Neuronal stem cell (in vitro differentiated cells): ENCODE data around the gene SLC13A4.

ENCODE experiments used
- DNase-seq: peaks from one replicate; pipeline ENCODE4 v3.0.0-alpha.2; 2013; ENCODE audit warnings: low spot score
- H2AFZ ChIP-seq: one replicate; pipeline ENCODE4 v1.6.1; 2013; ENCODE audit warnings: mild to moderate bottlenecking, low read length, inconsistent platforms
- H2AK5ac ChIP-seq: 2 replicates; pipeline ENCODE4 v1.6.1; 2013; ENCODE audit warnings: low read depth, mild to moderate bottlenecking, inconsistent platforms, low read length, moderate library complexity, mixed read lengths
- H2BK120ac ChIP-seq: 2 replicates; pipeline ENCODE4 v1.6.1; 2013; ENCODE audit warnings: low read depth, mild to moderate bottlenecking, inconsistent platforms, low read length, moderate library complexity, mixed read lengths
- H2BK12ac ChIP-seq: one replicate; pipeline ENCODE4 v1.6.1; 2013; ENCODE audit warnings: low read length, inconsistent platforms
- H2BK15ac ChIP-seq: 2 replicates; pipeline ENCODE4 v1.6.1; 2013; ENCODE audit warnings: mild to moderate bottlenecking, low read length, inconsistent platforms, mixed read lengths
- H2BK5ac ChIP-seq: one replicate; pipeline ENCODE4 v1.6.1; 2013; ENCODE audit warnings: inconsistent platforms, mild to moderate bottlenecking, low read length, moderate library complexity
- H3K14ac ChIP-seq: one replicate; pipeline ENCODE4 v1.6.1; 2013; ENCODE audit warnings: low read length, inconsistent platforms
- H3K18ac ChIP-seq: 2 replicates; pipeline ENCODE4 v1.6.1; 2013; ENCODE audit warnings: low read length, inconsistent platforms
- H3K23ac ChIP-seq: 2 replicates; pipeline ENCODE4 v1.6.1; 2013; ENCODE audit warnings: low read depth, mild to moderate bottlenecking, mixed read lengths, low read length, inconsistent platforms; ENCODE audit not compliant: poor library complexity
- H3K27ac ChIP-seq: replicated peaks from 3 replicates; pipeline ENCODE4 v1.5.1; 2013; ENCODE audit warnings: low read length, inconsistent platforms
- H3K27me3 ChIP-seq, 3 experiments: 2 replicates each; pipeline ENCODE4 v1.6.1; 2013; ENCODE audit warnings: low read length in 3 of 3, mild to moderate bottlenecking in 2 of 3, inconsistent platforms in 1 of 3, low read depth in 1 of 3, mixed read lengths in 1 of 3, moderate library complexity in 1 of 3; ENCODE audit not compliant: control insufficient read depth in 3 of 3, insufficient read depth in 3 of 3
- H3K36me3 ChIP-seq, 2 donors: replicated peaks in 1 of 2; 2 replicates each; pipeline ENCODE4 v1.6.1; 2013; ENCODE audit warnings: low read length in 2 of 2; ENCODE audit not compliant: control insufficient read depth in 2 of 2, insufficient read depth in 2 of 2
- H3K4ac ChIP-seq: 2 replicates; pipeline ENCODE4 v1.6.1; 2013; ENCODE audit warnings: inconsistent platforms, mild to moderate bottlenecking, low read length, moderate library complexity
- H3K4me1 ChIP-seq, 2 donors: 1 replicate in 1 of 2; 2 replicates in 1 of 2; pipeline ENCODE4 v1.6.1; 2013; ENCODE audit warnings: low read length in 2 of 2, low read depth in 1 of 2; ENCODE audit not compliant: control insufficient read depth in 2 of 2, insufficient read depth in 1 of 2
- H3K4me2 ChIP-seq: one replicate; pipeline ENCODE4 v1.6.1; 2013; ENCODE audit warnings: mild to moderate bottlenecking, low read length, inconsistent platforms; ENCODE audit not compliant: insufficient read depth, poor library complexity, severe bottlenecking
- H3K4me3 ChIP-seq, 2 donors: 2 replicates each; pipeline ENCODE4 v1.5.1; 2013; ENCODE audit warnings: low read length in 2 of 2, mild to moderate bottlenecking in 2 of 2, inconsistent platforms in 1 of 2, moderate library complexity in 1 of 2
- H3K79me1 ChIP-seq: one replicate; pipeline ENCODE4 v1.6.1; 2013; ENCODE audit warnings: low read depth, mild to moderate bottlenecking, inconsistent platforms, low read length, moderate library complexity
- H3K9ac ChIP-seq: one replicate; pipeline ENCODE4 v1.6.1; 2013; ENCODE audit warnings: mild to moderate bottlenecking, low read depth, low read length, inconsistent platforms; ENCODE audit not compliant: poor library complexity
- H3K9me3 ChIP-seq, 2 donors: replicated peaks in 1 of 2; 2 replicates each; pipeline versions ENCODE3 to v1.6.1; 2013; ENCODE audit warnings: low read length in 2 of 2, mild to moderate bottlenecking in 2 of 2, inconsistent platforms in 1 of 2, low read depth in 1 of 2, mixed read lengths in 1 of 2, moderate library complexity in 1 of 2; ENCODE audit not compliant: control insufficient read depth in 2 of 2, insufficient read depth in 1 of 2
- H4K8ac ChIP-seq: one replicate; pipeline ENCODE4 v1.6.1; 2013; ENCODE audit warnings: low read depth, mild to moderate bottlenecking, inconsistent platforms, low read length, moderate library complexity
- H4K91ac ChIP-seq: one replicate; pipeline ENCODE4 v1.6.1; 2013; ENCODE audit warnings: low read length, low read depth, mild to moderate bottlenecking, inconsistent platforms; ENCODE audit not compliant: poor library complexity
- WGBS, 2 donors: extraction: QIAGEN DNeasy Blood & Tissue Kit; methylation state at CpG; one replicate each; pipeline ENCODE4 v1.1.7; 2013; ENCODE audit warnings: missing lambda C conversion rate in 2 of 2, mixed read lengths in 1 of 2; ENCODE audit not compliant: insufficient read length in 2 of 2, insufficient replicate concordance in 1 of 2; ENCODE audit errors: extremely low coverage in 2 of 2; 5-methylcytosine and 5-hydroxymethylcytosine counted together

SLC13A4 gene

GRCh38 chr7:135659159-135659846 lies 68.7 kb downstream of the SLC13A4 start:
- Histone ChIP-seq H3K4ac (no peak overlapping the region), H2BK120ac (no peak overlapping the region), H3K9me3 (no peaks in the 10 kb centered on the region), H4K91ac (no peak overlapping the region), H2BK15ac (no peak overlapping the region), H3K79me1 (peaks cover 5% of the 10 kb centered on the region), H2BK12ac (no peak overlapping the region), H3K9ac (no peak overlapping the region), H3K27me3 (no peaks in the 10 kb centered on the region), H4K8ac (no peak overlapping the region), H3K4me2 (no peak overlapping the region), H3K23ac (no peak overlapping the region), H2AK5ac (no peak overlapping the region), H3K4me1 (peaks cover 4 to 6% of the 10 kb centered on the region in 2 donors), H2BK5ac (no peak overlapping the region), H2AFZ (peak overlapping the region; percentile 79), H3K27ac (no peak overlapping the region), H3K14ac (no peak overlapping the region), H3K18ac (no peak overlapping the region), H3K36me3 (peaks cover 0 to 5% of the 10 kb centered on the region in 2 donors), H3K4me3 (no peak overlapping the region)
- no peak for DNase-seq
- no CpG with 5 or more reads among the region's 9 CpGs for WGBS, 2 donors

GRCh38 chr7:135658564-135658963 lies 69.4 kb downstream of the SLC13A4 start:
- Histone ChIP-seq H3K4ac (no peak overlapping the region), H4K8ac (no peak overlapping the region), H3K4me3 (no peak overlapping the region), H3K4me1 (peaks cover 6 to 11% of the 10 kb centered on the region in 2 donors), H2AFZ (peak overlapping the region; percentile 79), H3K14ac (no peak overlapping the region), H3K18ac (no peak overlapping the region), H3K27ac (no peak overlapping the region), H3K4me2 (no peak overlapping the region), H3K79me1 (peaks cover 5% of the 10 kb centered on the region), H3K9ac (no peak overlapping the region), H2BK120ac (no peak overlapping the region), H3K9me3 (no peaks in the 10 kb centered on the region), H3K23ac (no peak overlapping the region), H2BK15ac (no peak overlapping the region), H2BK5ac (no peak overlapping the region), H3K27me3 (no peaks in the 10 kb centered on the region), H3K36me3 (no peaks in the 10 kb centered on the region), H4K91ac (no peak overlapping the region), H2AK5ac (no peak overlapping the region), H2BK12ac (no peak overlapping the region)
- no peak for DNase-seq
- WGBS, 2 donors = no CpG with 5 or more reads among the region's 5 CpGs

- no peak overlapping the region for H3K27ac ChIP-seq
- no peak overlapping the region for H4K91ac ChIP-seq
- no peaks in the 10 kb centered on the region for H3K27me3 ChIP-seq
- no peak overlapping the region for H3K18ac ChIP-seq
- no peak overlapping the region for H4K8ac ChIP-seq
- no peak overlapping the region for H2BK15ac ChIP-seq
- H3K23ac ChIP-seq = no peak overlapping the region
- no peak overlapping the region for H3K4me3 ChIP-seq
- H3K36me3 ChIP-seq = peaks cover 2 to 18% of the 10 kb centered on the region in 2 donors
- no peak overlapping the region for H3K14ac ChIP-seq
- H2BK12ac ChIP-seq = no peak overlapping the region
- H2AFZ ChIP-seq = peak overlapping the region; percentile 31
- no peak overlapping the region for H3K4me2 ChIP-seq
- H3K9ac ChIP-seq = no peak overlapping the region
- no peak for DNase-seq
- no peak overlapping the region for H2AK5ac ChIP-seq
- no peaks in the 10 kb centered on the region for H3K9me3 ChIP-seq
- no peak overlapping the region for H2BK5ac ChIP-seq
- no peak overlapping the region for H2BK120ac ChIP-seq
- H3K79me1 ChIP-seq = no peaks in the 10 kb centered on the region
- WGBS, 2 donors = no CpG with 5 or more reads among the region's 12 CpGs
- H3K4me1 ChIP-seq = peaks cover 8 to 16% of the 10 kb centered on the region in 2 donors
- H3K4ac ChIP-seq = no peak overlapping the region
Observed at GRCh38 chr7:135653340-135654080, 74.5 kb downstream of the SLC13A4 start.

- no peak overlapping the region for H3K4me3 ChIP-seq
- no peaks in the 10 kb centered on the region for H3K9me3 ChIP-seq
- peaks cover 8 to 18% of the 10 kb centered on the region in 2 donors for H3K4me1 ChIP-seq
- no peak overlapping the region for H3K14ac ChIP-seq
- H2BK12ac ChIP-seq = no peak overlapping the region
- H2BK5ac ChIP-seq = no peak overlapping the region
- H3K18ac ChIP-seq = no peak overlapping the region
- H3K4me2 ChIP-seq = no peak overlapping the region
- H3K27ac ChIP-seq = peak overlapping the region; percentile 9
- H4K8ac ChIP-seq = no peak overlapping the region
- no peaks in the 10 kb centered on the region for H3K79me1 ChIP-seq
- no CpG with 5 or more reads among the region's 15 CpGs for WGBS, 2 donors
- H3K27me3 ChIP-seq = no peaks in the 10 kb centered on the region
- H3K9ac ChIP-seq = no peak overlapping the region
- no peak for DNase-seq
- peaks cover 10 to 43% of the 10 kb centered on the region in 2 donors for H3K36me3 ChIP-seq
- no peak overlapping the region for H2BK120ac ChIP-seq
- no peak overlapping the region for H2AK5ac ChIP-seq
- H4K91ac ChIP-seq = no peak overlapping the region
- H2AFZ ChIP-seq = no peak overlapping the region
- H2BK15ac ChIP-seq = no peak overlapping the region
- H3K4ac ChIP-seq = no peak overlapping the region
- no peak overlapping the region for H3K23ac ChIP-seq
Observed at GRCh38 chr7:135650831-135651573, 77.0 kb downstream of the SLC13A4 start.
